Epidermal melanocyte (primary cell): Measurements from ENCODE around the gene SYNDIG1L.

Experiments
- DNase-seq: peaks from one replicate; pipeline ENCODE4 v3.0.0; 2011; ENCODE audit warnings: low spot score; ENCODE audit not compliant: insufficient read length

SYNDIG1L gene

GRCh38 chr14:74362361-74362915 is 63.6 kb downstream of the SYNDIG1L start:
- DNase-seq, result peak; percentile 89

- DNase-seq, result no peak
These were observed 65.8 kb downstream of the SYNDIG1L start for GRCh38 chr14:74360163-74360562.

- no peak for DNase-seq
These were observed 67.7 kb downstream of the SYNDIG1L start for GRCh38 chr14:74358176-74358829.

- no peak for DNase-seq
These were observed 68.4 kb downstream of the SYNDIG1L start for GRCh38 chr14:74357585-74357984.

GRCh38 chr14:74356892-74357575 is 69.0 kb downstream of the SYNDIG1L start:
- no peak for DNase-seq
